B cell (primary cell): ENCODE results near the gene MAGI2. TPM values are rescaled to one million over a fixed set of nuclear protein-coding genes. Genes with fewer than 3 reads are reported as not detected.

ENCODE experiments used
- ATAC-seq: fragments of 200-7000 bp; cut with Tn5 transposase; one replicate; pipeline ENCODE4 v1.10.0; 2021; ENCODE audit warnings: low read depth, mild to moderate bottlenecking, moderate number of reproducible peaks, moderate library complexity
- CTCF ChIA-PET: fragments of 350-600 bp; sonication (Branson Sonifier 250); formaldehyde crosslinking; loops from one replicate; lab custom pipeline; 2021; ENCODE audit warnings: antibody characterized with exemption, inconsistent platforms; lab: Charles Lee
- POLR2A ChIA-PET: fragments of 350-600 bp; sonication (Branson Sonifier 250); formaldehyde crosslinking; loops from one replicate; lab custom pipeline; 2021; ENCODE audit warnings: antibody characterized with exemption; lab: Charles Lee
- DNase-seq: peaks from one replicate; pipeline ENCODE4 v3.0.0; 2013
- H2AFZ ChIP-seq: 2 replicates; pipeline ENCODE4 v1.6.1; 2012; ENCODE audit warnings: mild to moderate bottlenecking, low read depth, low read length; ENCODE audit not compliant: insufficient read depth, poor library complexity, severe bottlenecking
- H3K27ac ChIP-seq, 2 donors: 1 replicate in 1 of 2; 2 replicates in 1 of 2; pipeline ENCODE4 v1.5.1; 2012 to 2013; ENCODE audit warnings: low read length in 2 of 2, mild to moderate bottlenecking in 2 of 2, moderate library complexity in 1 of 2
- H3K27me3 ChIP-seq, 4 experiments: fragments of 200-600 bp in 1 of 4; sonication (generic) in 1 of 4; replicated peaks in 1 of 4; 1 replicate in 2 of 4; 2 replicates in 2 of 4; pipeline versions ENCODE4 v1.6.1 to v1.7.0; 2013 to 2016; ENCODE audit warnings: low read length in 3 of 4, mild to moderate bottlenecking in 2 of 4, mixed read lengths in 1 of 4, moderate library complexity in 1 of 4; ENCODE audit not compliant: insufficient read depth in 4 of 4, control insufficient read depth in 3 of 4; ENCODE audit errors: control extremely low read depth in 1 of 4
- H3K36me3 ChIP-seq, 2 experiments: replicated peaks in 1 of 2; 1 replicate in 1 of 2; 2 replicates in 1 of 2; pipeline versions ENCODE4 v1.6.1 to v1.7.1; 2013; ENCODE audit warnings: low read length in 1 of 2; ENCODE audit not compliant: insufficient read depth in 2 of 2, control insufficient read depth in 1 of 2; ENCODE audit errors: control extremely low read depth in 1 of 2, extremely low read depth in 1 of 2
- H3K4me1 ChIP-seq, 2 donors: fragments of 200-600 bp in 1 of 2; sonication (generic) in 1 of 2; 1 replicate in 1 of 2; 2 replicates in 1 of 2; pipeline versions ENCODE4 v1.5.1 to v1.6.1; 2013 to 2017; ENCODE audit warnings: low read length in 2 of 2; ENCODE audit not compliant: control insufficient read depth in 2 of 2, insufficient read depth in 2 of 2
- H3K4me2 ChIP-seq: replicated peaks from 2 replicates; pipeline ENCODE3; 2012; ENCODE audit warnings: mild to moderate bottlenecking, low read depth, low read length; ENCODE audit not compliant: poor library complexity, severe bottlenecking
- H3K4me3 ChIP-seq, 5 experiments: fragments of 200-600 bp in 1 of 5; sonication (generic) in 1 of 5; 1 replicate in 3 of 5; 2 replicates in 2 of 5; pipeline versions ENCODE4 v1.5.1 to v1.7.0; 2011 to 2016; ENCODE audit warnings: low read length in 4 of 5, mild to moderate bottlenecking in 4 of 5, low read depth in 2 of 5, control low read depth in 1 of 5, moderate library complexity in 1 of 5; ENCODE audit not compliant: insufficient read depth in 1 of 5; ENCODE audit errors: control extremely low read depth in 1 of 5, extremely low read depth in 1 of 5
- H3K79me2 ChIP-seq: fragments of 200-600 bp; sonication (generic); one replicate; pipeline ENCODE4 v1.6.0; 2016; ENCODE audit warnings: low read length; ENCODE audit not compliant: control insufficient read depth, insufficient read depth
- H3K9ac ChIP-seq: fragments of 200-600 bp; sonication (generic); 2 replicates; pipeline ENCODE4 v1.6.1; 2017; ENCODE audit warnings: mild to moderate bottlenecking, low read length, moderate library complexity
- H3K9me3 ChIP-seq, 3 donors: one replicate each; pipeline versions ENCODE4 v1.6.1 to v1.7.1; 2013; ENCODE audit warnings: low read length in 2 of 3; ENCODE audit not compliant: control insufficient read depth in 2 of 3, insufficient read depth in 1 of 3; ENCODE audit errors: control extremely low read depth in 1 of 3
- H4K20me1 ChIP-seq: 2 replicates; pipeline ENCODE4 v1.6.0; 2012; ENCODE audit warnings: mild to moderate bottlenecking, low read length; ENCODE audit not compliant: insufficient read depth, control insufficient read depth, poor library complexity, severe bottlenecking
- H3K27ac Mint-ChIP-seq: one replicate; pipeline ENCODE4 v1.8.0; 2021; ENCODE audit warnings: mixed read lengths
- H3K27me3 Mint-ChIP-seq: one replicate; pipeline ENCODE4 v1.8.0; 2021; ENCODE audit warnings: mixed read lengths
- H3K4me1 Mint-ChIP-seq: one replicate; pipeline ENCODE4 v1.8.0; 2021; ENCODE audit warnings: mixed read lengths
- H3K4me3 Mint-ChIP-seq: one replicate; pipeline ENCODE4 v1.8.0; 2021; ENCODE audit warnings: mixed read lengths
- H3K9me3 Mint-ChIP-seq: one replicate; pipeline ENCODE4 v1.8.0; 2022; ENCODE audit warnings: mixed read lengths; ENCODE audit not compliant: insufficient read depth
- CTCF ChIP-seq: fragments of 200-600 bp; IDR thresholded peaks from one replicate; pipeline ENCODE4 v1.8.0; 2022; ENCODE audit warnings: antibody characterized with exemption, mild to moderate bottlenecking
- EZH2 ChIP-seq: IDR thresholded peaks from 2 replicates; pipeline ENCODE4 v1.6.1; 2012; ENCODE audit warnings: borderline replicate concordance, low read depth, mild to moderate bottlenecking, moderate library complexity, low read length; ENCODE audit not compliant: insufficient read depth, poor library complexity, severe bottlenecking
- WGBS: methylation state at CpG from one replicate; pipeline ENCODE4 v1.1.5; 2013; ENCODE audit warnings: missing lambda C conversion rate; ENCODE audit not compliant: insufficient coverage; 5-methylcytosine and 5-hydroxymethylcytosine counted together
- intact Hi-C: fragments of 100-400 bp; cut with micrococcal nuclease; formaldehyde crosslinking; loops from one replicate; pipeline ENCODE4 v1.10.0; 2022
- polyA plus RNA-seq: library from polyadenylated mRNA; depleted of rRNA; stranded (reverse); fragments of >200 nt; gene quantifications from 2 replicates; pipeline ENCODE4 v1.2.3, GENCODE V29; 2012
- total RNA-seq, 2 donors: library from RNA; stranded (reverse); fragments of 120-200 nt in 1 of 2; gene quantifications; 1 replicate in 1 of 2; 2 replicates in 1 of 2; pipeline versions ENCODE4 v1.2.3 to v1.2.4, GENCODE V29; 2013 to 2022

Gene MAGI2
- total and polyA plus RNA-seq, 2 donors (not counting 1 experiment from before 2014, with no cell fraction given) = 0.16 to 0.64 TPM

GRCh38 chr7:79329464-79329863 lies 124.0 kb downstream of the MAGI2 start:
- H3K9ac ChIP-seq = no peak overlapping the region
- H3K36me3 ChIP-seq = no peaks in the 10 kb centered on the region
- ATAC-seq (no peak), DNase-seq (no peak)
- TF ChIP-seq EZH2 (no peak), CTCF (no peak)
- POLR2A ChIA-PET = no interaction called here
- H3K79me2 ChIP-seq = no peaks in the 10 kb centered on the region
- H3K9me3 Mint-ChIP-seq = no peaks in the 10 kb centered on the region
- no peak overlapping the region for H2AFZ ChIP-seq
- no peak overlapping the region for H3K27ac Mint-ChIP-seq
- H3K4me3 ChIP-seq = no peak overlapping the region
- H3K27me3 Mint-ChIP-seq = no peaks in the 10 kb centered on the region
- no peaks in the 10 kb centered on the region for H3K4me1 ChIP-seq
- CTCF ChIA-PET = no interaction called here
- no CpG with 5 or more reads among the region's 4 CpGs for WGBS
- no peak overlapping the region for H3K4me3 Mint-ChIP-seq
- no peak overlapping the region for H3K4me2 ChIP-seq
- H3K27ac ChIP-seq = no peak overlapping the region
- H3K27me3 ChIP-seq = no peaks in the 10 kb centered on the region
- no peaks in the 10 kb centered on the region for H4K20me1 ChIP-seq
- H3K9me3 ChIP-seq = no peaks in the 10 kb centered on the region
- no peaks in the 10 kb centered on the region for H3K4me1 Mint-ChIP-seq
- intact Hi-C loops = no loop called here

GRCh38 chr7:79320741-79321473 lies 132.6 kb downstream of the MAGI2 start:
- Histone ChIP-seq H4K20me1 (no peaks in the 10 kb centered on the region), H3K27ac (no peak overlapping the region), H3K79me2 (no peaks in the 10 kb centered on the region), H3K27me3 (no peaks in the 10 kb centered on the region), H3K4me2 (no peak overlapping the region), H3K4me3 (no peak overlapping the region), H3K9ac (no peak overlapping the region), H2AFZ (no peak overlapping the region), H3K9me3 (no peaks in the 10 kb centered on the region), H3K4me1 (no peaks in the 10 kb centered on the region), H3K36me3 (no peaks in the 10 kb centered on the region)
- Mint-ChIP-seq H3K9me3 (no peaks in the 10 kb centered on the region), H3K4me1 (no peaks in the 10 kb centered on the region), H3K27ac (no peak overlapping the region), H3K27me3 (no peaks in the 10 kb centered on the region), H3K4me3 (no peak overlapping the region)
- WGBS = no CpG with 5 or more reads among the region's 2 CpGs
- POLR2A ChIA-PET = no interaction called here
- no peak for ATAC-seq
- TF ChIP-seq CTCF = no peak
- TF ChIP-seq EZH2 = no peak
- no peak for DNase-seq
- CTCF ChIA-PET = no interaction called here
- intact Hi-C loops = no loop called here
